Stimulated activated effector memory CD8-positive, alpha-beta T cell treated with anti-CD3 and anti-CD28 coated beads, Interleukin-12 subunit alpha, Interleukin-12 subunit beta, amount 100 ng/mL, for 72 hours (primary cell): ENCODE measurements around the gene RAMACL.

Experiments
- ATAC-seq: fragments of 150-1000 bp; cut with Tn5 transposase; 2 replicates; pipeline ENCODE4 v1.10.0; 2021
- DNase-seq, 2 donors: peaks; one replicate each; pipeline ENCODE4 v3.0.0; 2021 to 2022; ENCODE audit warnings: low spot score in 2 of 2
- H3K27ac Mint-ChIP-seq: one replicate; pipeline ENCODE4 v1.8.0; 2022; ENCODE audit warnings: mild to moderate bottlenecking, mixed read lengths
- H3K36me3 Mint-ChIP-seq: one replicate; pipeline ENCODE4 v1.8.0; 2022; ENCODE audit warnings: mild to moderate bottlenecking, mixed read lengths
- H3K4me1 Mint-ChIP-seq: one replicate; pipeline ENCODE4 v1.8.0; 2022; ENCODE audit warnings: mixed read lengths
- H3K4me3 Mint-ChIP-seq: one replicate; pipeline ENCODE4 v1.8.0; 2022; ENCODE audit warnings: mild to moderate bottlenecking, mixed read lengths
- H3K9me3 Mint-ChIP-seq: one replicate; pipeline ENCODE4 v1.8.0; 2022; ENCODE audit warnings: mixed read lengths

The RAMACL gene

GRCh38 chr6:166561771-166562359, 24.6 kb downstream of the RAMACL start:
- H3K27ac Mint-ChIP-seq, result no peak overlapping the region
- no peak overlapping the region for H3K4me3 Mint-ChIP-seq
- H3K36me3 Mint-ChIP-seq, result no peaks in the 10 kb centered on the region
- H3K4me1 Mint-ChIP-seq, result peaks cover 4% of the 10 kb centered on the region
- ATAC-seq (no peak), DNase-seq (no peak)
- H3K9me3 Mint-ChIP-seq, result peaks cover 10% of the 10 kb centered on the region

GRCh38 chr6:166560222-166560621, 26.3 kb downstream of the RAMACL start:
- Mint-ChIP-seq H3K4me3 (no peak overlapping the region), H3K27ac (no peak overlapping the region), H3K36me3 (no peaks in the 10 kb centered on the region), H3K4me1 (peaks cover 6% of the 10 kb centered on the region), H3K9me3 (peaks cover 10% of the 10 kb centered on the region)
- DNase-seq, result no peak
- ATAC-seq, result no peak

GRCh38 chr6:166559662-166560061, 26.8 kb downstream of the RAMACL start:
- ATAC-seq (no peak), DNase-seq (no peak)
- H3K9me3 Mint-ChIP-seq, result peaks cover 10% of the 10 kb centered on the region
- H3K4me1 Mint-ChIP-seq, result peaks cover 6% of the 10 kb centered on the region
- no peak overlapping the region for H3K4me3 Mint-ChIP-seq
- H3K36me3 Mint-ChIP-seq, result no peaks in the 10 kb centered on the region
- H3K27ac Mint-ChIP-seq, result no peak overlapping the region

GRCh38 chr6:166559211-166559610, 27.3 kb downstream of the RAMACL start:
- no peak overlapping the region for H3K27ac Mint-ChIP-seq
- DNase-seq (no peak), ATAC-seq (no peak)
- no peaks in the 10 kb centered on the region for H3K36me3 Mint-ChIP-seq
- peaks cover 10% of the 10 kb centered on the region for H3K9me3 Mint-ChIP-seq
- no peak overlapping the region for H3K4me3 Mint-ChIP-seq
- peaks cover 6% of the 10 kb centered on the region for H3K4me1 Mint-ChIP-seq

- H3K9me3 Mint-ChIP-seq, result peaks cover 10% of the 10 kb centered on the region
- H3K27ac Mint-ChIP-seq, result no peak overlapping the region
- no peaks in the 10 kb centered on the region for H3K36me3 Mint-ChIP-seq
- no peak for ATAC-seq
- peaks cover 6% of the 10 kb centered on the region for H3K4me1 Mint-ChIP-seq
- DNase-seq, result no peak
- no peak overlapping the region for H3K4me3 Mint-ChIP-seq
Measured at GRCh38 chr6:166558156-166559005, 28.1 kb downstream of the RAMACL start.

GRCh38 chr6:166556863-166557322, 29.6 kb downstream of the RAMACL start:
- H3K36me3 Mint-ChIP-seq, result no peaks in the 10 kb centered on the region
- H3K27ac Mint-ChIP-seq, result no peak overlapping the region
- no peak overlapping the region for H3K4me3 Mint-ChIP-seq
- peaks cover 6% of the 10 kb centered on the region for H3K4me1 Mint-ChIP-seq
- ATAC-seq (no peak), DNase-seq (no peak)
- H3K9me3 Mint-ChIP-seq, result peaks cover 10% of the 10 kb centered on the region

- DNase-seq (no peak), ATAC-seq (peak; percentile 8)
- H3K36me3 Mint-ChIP-seq, result no peaks in the 10 kb centered on the region
- H3K4me3 Mint-ChIP-seq, result no peak overlapping the region
- H3K27ac Mint-ChIP-seq, result no peak overlapping the region
- H3K9me3 Mint-ChIP-seq, result peaks cover 10% of the 10 kb centered on the region
- H3K4me1 Mint-ChIP-seq, result peaks cover 6% of the 10 kb centered on the region
Measured at GRCh38 chr6:166556336-166556735, 30.1 kb downstream of the RAMACL start.

GRCh38 chr6:166555086-166555485, 31.4 kb downstream of the RAMACL start:
- Mint-ChIP-seq H3K9me3 (peaks cover 10% of the 10 kb centered on the region), H3K36me3 (no peaks in the 10 kb centered on the region), H3K4me3 (no peak overlapping the region), H3K27ac (no peak overlapping the region), H3K4me1 (peaks cover 6% of the 10 kb centered on the region)
- no peak for ATAC-seq
- DNase-seq, result no peak

GRCh38 chr6:166554316-166554715, 32.2 kb downstream of the RAMACL start:
- H3K9me3 Mint-ChIP-seq, result peaks cover 4% of the 10 kb centered on the region
- no peaks in the 10 kb centered on the region for H3K36me3 Mint-ChIP-seq
- no peak overlapping the region for H3K27ac Mint-ChIP-seq
- no peak overlapping the region for H3K4me3 Mint-ChIP-seq
- DNase-seq (no peak), ATAC-seq (no peak)
- H3K4me1 Mint-ChIP-seq, result peaks cover 6% of the 10 kb centered on the region

- no peaks in the 10 kb centered on the region for H3K9me3 Mint-ChIP-seq
- no peak overlapping the region for H3K4me3 Mint-ChIP-seq
- H3K36me3 Mint-ChIP-seq, result no peaks in the 10 kb centered on the region
- ATAC-seq (no peak), DNase-seq (no peak)
- H3K27ac Mint-ChIP-seq, result no peak overlapping the region
- H3K4me1 Mint-ChIP-seq, result peaks cover 6% of the 10 kb centered on the region
Measured at GRCh38 chr6:166553563-166554271, 32.8 kb downstream of the RAMACL start.

- Mint-ChIP-seq H3K4me3 (no peak overlapping the region), H3K4me1 (peaks cover 6% of the 10 kb centered on the region), H3K27ac (no peak overlapping the region), H3K9me3 (no peaks in the 10 kb centered on the region), H3K36me3 (no peaks in the 10 kb centered on the region)
- ATAC-seq (no peak), DNase-seq (no peak)
Measured at GRCh38 chr6:166552600-166552999, 33.9 kb downstream of the RAMACL start.

GRCh38 chr6:166551754-166552495, 34.6 kb downstream of the RAMACL start:
- Mint-ChIP-seq H3K4me3 (no peak overlapping the region), H3K4me1 (peaks cover 2% of the 10 kb centered on the region), H3K27ac (no peak overlapping the region), H3K36me3 (no peaks in the 10 kb centered on the region), H3K9me3 (no peaks in the 10 kb centered on the region)
- no peak for ATAC-seq
- DNase-seq, result no peak

- Mint-ChIP-seq H3K36me3 (peaks cover 2% of the 10 kb centered on the region), H3K27ac (no peak overlapping the region), H3K4me1 (peaks cover 7% of the 10 kb centered on the region), H3K4me3 (no peak overlapping the region), H3K9me3 (no peaks in the 10 kb centered on the region)
- ATAC-seq (no peak), DNase-seq (no peak)
Measured at GRCh38 chr6:166546653-166547052, 39.8 kb downstream of the RAMACL start.

- Mint-ChIP-seq H3K9me3 (no peaks in the 10 kb centered on the region), H3K27ac (peak overlapping the region; percentile 40), H3K4me1 (peaks cover 19% of the 10 kb centered on the region), H3K4me3 (no peak overlapping the region), H3K36me3 (peaks cover 12% of the 10 kb centered on the region)
- DNase-seq (no peak), ATAC-seq (no peak)
Measured at GRCh38 chr6:166545156-166546034, 41.1 kb downstream of the RAMACL start.
